Naive thymus-derived CD4-positive, alpha-beta T cell (primary cell): ENCODE measurements around the gene MZB1. TPM values are rescaled to one million over a fixed set of nuclear protein-coding genes. Genes with fewer than 3 reads are reported as not detected.
A peak's percentile ranks its signal among the peaks of the same experiment; 100 is the strongest.
"Not testable (repeated sequence)": the region's sequence is repeated elsewhere in the genome, so short reads cannot be mapped to it uniquely, and the experiment has no call there.

ENCODE experiments used
- ATAC-seq: fragments of 150-1000 bp; cut with Tn5 transposase; 2 replicates; pipeline ENCODE4 v1.10.0; 2021; ENCODE audit warnings: mild to moderate bottlenecking, moderate library complexity
- CTCF ChIA-PET: fragments of 350-600 bp; sonication (Branson Sonifier 250); formaldehyde crosslinking; loops from one replicate; lab custom pipeline; 2021; ENCODE audit warnings: antibody characterized with exemption; lab: Charles Lee
- POLR2A ChIA-PET: fragments of 350-600 bp; sonication (Branson Sonifier 250); formaldehyde crosslinking; loops from one replicate; lab custom pipeline; 2021; ENCODE audit warnings: antibody characterized with exemption, inconsistent platforms; lab: Charles Lee
- DNase-seq, 9 donors: peaks; one replicate each; pipeline versions ENCODE4 v3.0.0 to v3.0.0-alpha.2; 2020 to 2022; ENCODE audit warnings: mixed read lengths in 1 of 9
- H3K27ac ChIP-seq: one replicate; pipeline ENCODE4 v1.7.0; 2013; ENCODE audit warnings: mild to moderate bottlenecking, low read depth, low read length, moderate library complexity
- H3K27me3 ChIP-seq, 2 donors: one replicate each; pipeline ENCODE4 v1.7.0; 2013; ENCODE audit warnings: low read length in 2 of 2, mild to moderate bottlenecking in 2 of 2, moderate library complexity in 2 of 2; ENCODE audit not compliant: control insufficient read depth in 2 of 2, insufficient read depth in 2 of 2
- H3K36me3 ChIP-seq, 3 experiments: 1 replicate in 2 of 3; 2 replicates in 1 of 3; pipeline ENCODE4 v1.7.0; 2013; ENCODE audit warnings: low read length in 3 of 3, mild to moderate bottlenecking in 3 of 3, moderate library complexity in 1 of 3; ENCODE audit not compliant: insufficient read depth in 3 of 3, control insufficient read depth in 2 of 3
- H3K4me1 ChIP-seq, 2 donors: one replicate each; pipeline ENCODE4 v1.7.0; 2013; ENCODE audit warnings: low read length in 2 of 2, mild to moderate bottlenecking in 2 of 2, moderate library complexity in 1 of 2; ENCODE audit not compliant: control insufficient read depth in 2 of 2, insufficient read depth in 2 of 2
- H3K4me3 ChIP-seq: 2 replicates; pipeline ENCODE4 v1.7.0; 2013; ENCODE audit warnings: mild to moderate bottlenecking, low read length
- H3K9me3 ChIP-seq, 3 experiments: 1 replicate in 2 of 3; 2 replicates in 1 of 3; pipeline ENCODE4 v1.7.0; 2013; ENCODE audit warnings: low read length in 3 of 3; ENCODE audit not compliant: control insufficient read depth in 2 of 3
- H3K27ac Mint-ChIP-seq, 9 donors: one replicate each; pipeline ENCODE4 v1.8.0; 2020 to 2022; ENCODE audit warnings: mixed read lengths in 9 of 9, mild to moderate bottlenecking in 8 of 9, moderate library complexity in 5 of 9, inconsistent platforms in 2 of 9
- H3K27me3 Mint-ChIP-seq, 5 donors: one replicate each; pipeline ENCODE4 v1.8.0; 2021 to 2022; ENCODE audit warnings: mixed read lengths in 5 of 5, mild to moderate bottlenecking in 1 of 5
- H3K36me3 Mint-ChIP-seq, 5 donors: one replicate each; pipeline ENCODE4 v1.8.0; 2020 to 2022; ENCODE audit warnings: mixed read lengths in 5 of 5, mild to moderate bottlenecking in 3 of 5, inconsistent platforms in 1 of 5
- H3K4me1 Mint-ChIP-seq, 7 donors: one replicate each; pipeline ENCODE4 v1.8.0; 2020 to 2022; ENCODE audit warnings: mixed read lengths in 7 of 7, mild to moderate bottlenecking in 3 of 7, inconsistent platforms in 1 of 7
- H3K4me3 Mint-ChIP-seq, 10 donors: one replicate each; pipeline ENCODE4 v1.8.0; 2020 to 2022; ENCODE audit warnings: mild to moderate bottlenecking in 10 of 10, mixed read lengths in 10 of 10, moderate library complexity in 6 of 10, inconsistent platforms in 2 of 10
- H3K9me3 Mint-ChIP-seq, 11 donors: one replicate each; pipeline ENCODE4 v1.8.0; 2020 to 2022; ENCODE audit warnings: mixed read lengths in 11 of 11, mild to moderate bottlenecking in 4 of 11, inconsistent platforms in 1 of 11, moderate library complexity in 1 of 11
- intact Hi-C, 2 donors: fragments of 100-400 bp; cut with micrococcal nuclease; formaldehyde crosslinking; loops; one replicate each; pipeline ENCODE4 v1.15.1; 2023
- polyA plus RNA-seq, 2 donors: library from polyadenylated mRNA; unstranded; fragments of 300-500 nt; fragmentation: Illumina TruSeq; gene quantifications; one replicate each; pipeline ENCODE4 v1.2.3, GENCODE V29; 2021
- total RNA-seq, 6 experiments: library from RNA in 5 of 6; stranded (reverse) in 5 of 6; gene quantifications; 1 replicate in 5 of 6; 2 replicates in 1 of 6; pipeline ENCODE4 v1.2.3 and lab custom pipeline; 2021 to 2026

The MZB1 gene
- total and polyA plus RNA-seq, 7 experiments from 2014 or later: 0.25 to 70.6 (median 0.94) TPM

- Mint-ChIP-seq H3K4me3 (peak overlapping the region in 5 of 10 donors; percentile 26 to 68 (median 28)), H3K36me3 (peaks cover 0 to 16% (median 3%) of the 10 kb centered on the region in 5 donors), H3K9me3 (no peaks in the 10 kb centered on the region), H3K27ac (peak overlapping the region in 5 of 9 donors; percentile 7 to 93 (median 56)), H3K27me3 (no peaks in the 10 kb centered on the region), H3K4me1 (peaks cover 2 to 66% (median 25%) of the 10 kb centered on the region in 7 donors)
- ATAC-seq: no peak
- ChIA-PET CTCF (interaction anchor here (1.0 to 2.7 kb wide), 3 partner anchors 14 to 99 kb away, joined by 3 to 14 read pairs (median 4); no protein-coding TSS in a partner anchor), POLR2A (interaction anchor here (0.6 to 1.9 kb wide), 6 partner anchors 10 to 109 kb away, joined by 3 to 9 read pairs (median 4); partner anchors contain the start of gene SPATA24)
- Histone ChIP-seq H3K4me1 (peaks cover 0 to 17% of the 10 kb centered on the region in 2 donors), H3K9me3 (no peaks in the 10 kb centered on the region), H3K36me3 (peaks cover 0 to 5% (median 0%) of the 10 kb centered on the region in 3 experiments), H3K27ac (no peak overlapping the region), H3K4me3 (no peak overlapping the region), H3K27me3 (no peaks in the 10 kb centered on the region)
- intact Hi-C loops: loop anchor here in 1 of 2 donors (1.0 to 2.0 kb wide), 2 partner anchors 10 to 45 kb away; partner anchors contain the start of gene SPATA24
- DNase-seq: no peak
Observed at GRCh38 chr5:139413963-139414362, 24.2 kb upstream of the MZB1 start.

- Mint-ChIP-seq H3K4me3 (no peak overlapping the region), H3K36me3 (peaks cover 0 to 11% (median 0%) of the 10 kb centered on the region in 5 donors), H3K27ac (peak overlapping the region in 1 of 9 donors; percentile 93), H3K9me3 (no peaks in the 10 kb centered on the region), H3K27me3 (no peaks in the 10 kb centered on the region), H3K4me1 (peaks cover 2 to 57% (median 25%) of the 10 kb centered on the region in 7 donors)
- ATAC-seq (no peak), DNase-seq (no peak)
- no peaks in the 10 kb centered on the region for H3K27me3 ChIP-seq
- no peak overlapping the region for H3K27ac ChIP-seq
- H3K4me1 ChIP-seq: peaks cover 0 to 17% of the 10 kb centered on the region in 2 donors
- no peaks in the 10 kb centered on the region for H3K9me3 ChIP-seq
- intact Hi-C loops: no loop called here
- H3K4me3 ChIP-seq: no peak overlapping the region
- ChIA-PET POLR2A (interaction anchor here (1.9 kb wide), 1 partner anchor 21 kb away, joined by 6 read pairs; no protein-coding TSS in a partner anchor), CTCF (interaction anchor here (2.7 kb wide), 1 partner anchor 100 kb away, joined by 14 read pairs; no protein-coding TSS in a partner anchor)
- H3K36me3 ChIP-seq: no peaks in the 10 kb centered on the region
Observed at GRCh38 chr5:139413153-139413552, 23.4 kb upstream of the MZB1 start.

- H3K4me3 Mint-ChIP-seq: no peak overlapping the region
- DNase-seq: no peak
- Histone ChIP-seq H3K4me3 (no peak overlapping the region), H3K4me1 (peaks cover 0 to 21% of the 10 kb centered on the region in 2 donors), H3K27ac (no peak overlapping the region), H3K27me3 (no peaks in the 10 kb centered on the region), H3K36me3 (no peaks in the 10 kb centered on the region), H3K9me3 (no peaks in the 10 kb centered on the region)
- peaks cover 0 to 11% (median 0%) of the 10 kb centered on the region in 5 donors for H3K36me3 Mint-ChIP-seq
- no peak for ATAC-seq
- H3K27me3 Mint-ChIP-seq: no peaks in the 10 kb centered on the region
- H3K9me3 Mint-ChIP-seq: no peaks in the 10 kb centered on the region
- H3K27ac Mint-ChIP-seq: no peak overlapping the region
- intact Hi-C loops: no loop called here
- ChIA-PET CTCF (interaction anchor here (0.6 to 2.2 kb wide), 6 partner anchors 9 to 106 kb away, joined by 4 to 10 read pairs (median 5); no protein-coding TSS in a partner anchor), POLR2A (interaction anchor here (0.6 to 2.1 kb wide), 5 partner anchors 9 to 77 kb away, joined by 3 to 8 read pairs (median 4); partner anchors contain the start of gene STING1)
- H3K4me1 Mint-ChIP-seq: peaks cover 9 to 57% (median 36%) of the 10 kb centered on the region in 7 donors
Observed at GRCh38 chr5:139410993-139411828, 21.5 kb upstream of the MZB1 start.

GRCh38 chr5:139410121-139410992 is 20.6 kb upstream of the MZB1 start:
- no peak for DNase-seq
- Mint-ChIP-seq H3K4me1 (peaks cover 9 to 49% (median 29%) of the 10 kb centered on the region in 7 donors), H3K27ac (no peak overlapping the region), H3K36me3 (peaks cover 0 to 10% (median 0%) of the 10 kb centered on the region in 5 donors), H3K9me3 (no peaks in the 10 kb centered on the region), H3K4me3 (no peak overlapping the region), H3K27me3 (no peaks in the 10 kb centered on the region)
- ChIA-PET POLR2A (interaction anchor here (0.6 to 2.1 kb wide), 7 partner anchors 11 to 103 kb away, joined by 3 to 8 read pairs (median 3); partner anchors contain the start of gene STING1), CTCF (interaction anchor here (0.6 to 2.2 kb wide), 7 partner anchors 8 to 107 kb away, joined by 3 to 10 read pairs (median 4); partner anchors contain the start of gene STING1)
- H3K4me1 ChIP-seq: peaks cover 0 to 18% of the 10 kb centered on the region in 2 donors
- no peak overlapping the region for H3K4me3 ChIP-seq
- H3K27ac ChIP-seq: no peak overlapping the region
- intact Hi-C loops: no loop called here
- H3K27me3 ChIP-seq: no peaks in the 10 kb centered on the region
- ATAC-seq: no peak
- no peaks in the 10 kb centered on the region for H3K36me3 ChIP-seq
- no peaks in the 10 kb centered on the region for H3K9me3 ChIP-seq

- peaks cover 14 to 48% (median 27%) of the 10 kb centered on the region in 7 donors for H3K4me1 Mint-ChIP-seq
- H3K27me3 ChIP-seq, H3K27me3 Mint-ChIP-seq, H3K36me3 Mint-ChIP-seq, DNase-seq, H3K9me3 ChIP-seq, H3K9me3 Mint-ChIP-seq, H3K27ac ChIP-seq, H3K36me3 ChIP-seq, CTCF ChIA-PET, intact Hi-C loops, H3K4me3 Mint-ChIP-seq, H3K4me3 ChIP-seq, ATAC-seq: not testable (repeated sequence)
- peaks cover 8 to 14% of the 10 kb centered on the region in 2 donors for H3K4me1 ChIP-seq
- H3K27ac Mint-ChIP-seq: peak overlapping the region in 1 of 9 donors; percentile 46
- POLR2A ChIA-PET: interaction anchor here (1.3 to 2.1 kb wide), 3 partner anchors 70 to 104 kb away, joined by 3 to 8 read pairs (median 5); partner anchors contain the start of gene STING1
Observed at GRCh38 chr5:139409116-139409515, 19.4 kb upstream of the MZB1 start.
